Measurements from ENCODE around the gene BST2. TPM values are rescaled to one million over a fixed set of nuclear protein-coding genes. Genes with fewer than 3 reads are reported as not detected.
A peak's percentile ranks its signal among the peaks of the same experiment; 100 is the strongest.

Gene BST2
- total and polyA plus RNA-seq, 10 of the 15 experiments (the other 5 are each of a cell fraction or from before 2014, with no cell fraction given): 16.6 to 372 (median 264) TPM

GRCh38 chr19:17405250-17406045, at the start of gene BST2 (continued):
- TF ChIP-seq MTA3 (IDR thresholded peaks at IDR 0.05; ENCODE audit: borderline replicate concordance, low read length): no peak
- no peak for TF ChIP-seq ZNF622 (IDR thresholded peaks at IDR 0.05)
- TF ChIP-seq LARP7 (IDR thresholded peaks at IDR 0.05): 0 out of 2 replicates have a peak, but pooled peaks have one; percentile 75
- no peak for TF ChIP-seq SREBF2 (IDR thresholded peaks at IDR 0.05; ENCODE audit: low read length)
- TF ChIP-seq EP300 (IDR thresholded peaks at IDR 0.05; ENCODE audit: borderline replicate concordance in 1 of 2, control insufficient read depth in 1 of 2, low read depth in 2 of 2, low read length in 2 of 2): no peak
- TF ChIP-seq MYC (IDR thresholded peaks at IDR 0.05; ENCODE audit: insufficient read depth, insufficient read length, insufficient replicate concordance, low read length, severe bottlenecking): no peak
- no peak for TF ChIP-seq ZSCAN29 (IDR thresholded peaks at IDR 0.05)
- TF ChIP-seq HDGF (IDR thresholded peaks at IDR 0.05): 0 out of 2 replicates have a peak, but pooled peaks have one; percentile 17
- TF ChIP-seq RUNX3 (IDR thresholded peaks at IDR 0.05; ENCODE audit: low read length): peak; percentile 74
- TF ChIP-seq SMARCA5 (IDR thresholded peaks at IDR 0.05): no peak; the same call in 1 of the 2 replicates
- no peak for TF ChIP-seq BCL3 (IDR thresholded peaks at IDR 0.05; ENCODE audit: borderline replicate concordance, insufficient read depth, low read depth, low read length, poor library complexity, severe bottlenecking)
- peak; percentile 80 for TF ChIP-seq MEF2B (IDR thresholded peaks at IDR 0.05; ENCODE audit: partially characterized antibody, poor library complexity, severe bottlenecking)
- TF ChIP-seq SPI1 (IDR thresholded peaks at IDR 0.05; ENCODE audit: borderline replicate concordance, insufficient read depth, low read depth, low read length): peak; percentile 23; the same call in 1 of the 2 replicates
- TF ChIP-seq SIX5 (IDR thresholded peaks at IDR 0.05; ENCODE audit: low read depth, low read length, severe bottlenecking): no peak
- no peak for TF ChIP-seq MAX (IDR thresholded peaks at IDR 0.05; ENCODE audit: low read depth, low read length)
- no peak for TF ChIP-seq POLR2AphosphoS2 (IDR thresholded peaks at IDR 0.05; ENCODE audit: low read depth, low read length)
- no peak for TF ChIP-seq EED (IDR thresholded peaks at IDR 0.05; ENCODE audit: low read depth)
- TF ChIP-seq CBFB (IDR thresholded peaks at IDR 0.05; ENCODE audit: low read depth): 0 out of 2 replicates have a peak, but pooled peaks have one; percentile 12
- peak; percentile 93 for TF ChIP-seq POLR2AphosphoS5 (IDR thresholded peaks at IDR 0.05; ENCODE audit: low read length)
- no peak for TF ChIP-seq CREM (IDR thresholded peaks at IDR 0.05; ENCODE audit: low read depth)
- TF ChIP-seq ELK1 (IDR thresholded peaks at IDR 0.05; ENCODE audit: low read depth, low read length): no peak
- no peak for TF ChIP-seq TAF1 (IDR thresholded peaks at IDR 0.05; ENCODE audit: borderline replicate concordance, low read depth, low read length)
- TF ChIP-seq CEBPB (IDR thresholded peaks at IDR 0.05; ENCODE audit: borderline replicate concordance in 1 of 2, low read depth in 2 of 2, low read length in 2 of 2): peak in 1 of 2 experiments; percentile 66; a peak in 1 of 4 replicates
- peak; percentile 96 for TF ChIP-seq HSF1 (IDR thresholded peaks at IDR 0.05; ENCODE audit: low read depth, low read length)
